Sigmoid colon (tissue), 7 donors: ENCODE results near the gene NDUFA8. TPM values are rescaled to one million over a fixed set of nuclear protein-coding genes. Genes with fewer than 3 reads are reported as not detected.
A peak's percentile ranks its signal among the peaks of the same experiment; 100 is the strongest.

Experiments
- DNase-seq: peaks from one replicate; pipeline ENCODE4 v3.0.0-alpha.2; 2019
- H3K27ac ChIP-seq, 4 donors: fragments of 200-600 bp; sonication (generic); one replicate each; pipeline ENCODE4 v1.5.1; 2016 to 2019; ENCODE audit warnings: mild to moderate bottlenecking in 1 of 4
- H3K27me3 ChIP-seq, 3 donors: fragments of 200-600 bp; sonication (generic); one replicate each; pipeline ENCODE4 v1.5.1; 2019; ENCODE audit warnings: mild to moderate bottlenecking in 1 of 3
- H3K36me3 ChIP-seq, 4 donors: fragments of 200-600 bp; sonication (generic); one replicate each; pipeline ENCODE4 v1.5.1; 2016 to 2019
- H3K4me1 ChIP-seq, 4 donors: fragments of 200-600 bp; sonication (generic); one replicate each; pipeline ENCODE4 v1.5.1; 2017 to 2019
- H3K4me3 ChIP-seq, 4 donors: fragments of 200-600 bp; sonication (generic); one replicate each; pipeline ENCODE4 v1.5.1; 2017 to 2019; ENCODE audit warnings: mild to moderate bottlenecking in 2 of 4, moderate library complexity in 1 of 4
- H3K9me3 ChIP-seq, 4 donors: fragments of 200-600 bp in 3 of 4; sonication (generic) in 3 of 4; one replicate each; pipeline versions ENCODE4 v1.5.1 to v1.6.1; 2013 to 2019
- CTCF ChIP-seq, 4 experiments: fragments of 450-650 bp in 3 of 4; fragments of 200-600 bp in 1 of 4; IDR thresholded peaks; one replicate each; pipeline ENCODE4 v1.5.1; 2016 to 2019; ENCODE audit warnings: antibody characterized with exemption in 4 of 4, mild to moderate bottlenecking in 3 of 4, moderate library complexity in 2 of 4
- EP300 ChIP-seq, 4 donors: sonication (generic); formaldehyde crosslinking; IDR thresholded peaks; one replicate each; pipeline ENCODE4 v1.6.1; 2017; ENCODE audit warnings: antibody characterized with exemption in 4 of 4
- POLR2A ChIP-seq, 2 donors: fragments of 450-650 bp; IDR thresholded peaks; one replicate each; pipeline ENCODE4 v1.6.1; 2016; ENCODE audit warnings: antibody characterized with exemption in 2 of 2, mild to moderate bottlenecking in 2 of 2, moderate library complexity in 2 of 2
- POLR2AphosphoS5 ChIP-seq, 4 donors: sonication (generic); formaldehyde crosslinking; IDR thresholded peaks; one replicate each; pipeline ENCODE4 v1.6.1; 2017; ENCODE audit warnings: antibody characterized with exemption in 4 of 4
- WGBS, 2 donors: extraction: QIAGEN DNeasy Blood & Tissue Kit; methylation state at CpG; one replicate each; pipeline ENCODE4 v1.1.7; 2013; 5-methylcytosine and 5-hydroxymethylcytosine counted together
- intact Hi-C: fragments of 100-400 bp; cut with DNase I; formaldehyde crosslinking; loops from one replicate; pipeline ENCODE4 v1.15.1; 2023
- polyA plus RNA-seq, 3 donors: library from polyadenylated mRNA; stranded (reverse); fragments of 200-250 nt; gene quantifications; one replicate each; pipeline ENCODE4 v1.2.3, GENCODE V29; 2013
- total RNA-seq, 4 donors: library from RNA; depleted of rRNA; stranded (reverse); fragments of >200 nt; gene quantifications; one replicate each; pipeline ENCODE4 v1.1.0, GENCODE V29; 2016
- donor health status: healthy with polysubstance abuse.
- donor health status: Bipolar disorder and iron deficiency.
- donor health status: healthy.

Gene NDUFA8
- total and polyA plus RNA-seq, 7 donors = 63.9 to 194 (median 92.7) TPM

- Histone ChIP-seq H3K27ac (no peak overlapping the region), H3K4me3 (no peak overlapping the region), H3K36me3 (peaks cover 17 to 85% (median 41%) of the 10 kb centered on the region in 4 donors), H3K9me3 (no peaks in the 10 kb centered on the region), H3K27me3 (no peaks in the 10 kb centered on the region), H3K4me1 (no peaks in the 10 kb centered on the region)
- WGBS, 2 donors = 90 to 92% methylated on average over 3 of the region's 3 CpGs
- no peak for DNase-seq
- intact Hi-C loops = no loop called here
- TF ChIP-seq CTCF (IDR thresholded peaks at IDR 0.05) (no peak), POLR2AphosphoS5 (IDR thresholded peaks at IDR 0.05) (no peak)
These were observed 14.6 kb downstream of the NDUFA8 start for GRCh38 chr9:122144836-122145591.

- intact Hi-C loops = no loop called here
- H3K27me3 ChIP-seq = no peaks in the 10 kb centered on the region
- TF ChIP-seq CTCF (IDR thresholded peaks at IDR 0.05) (no peak), POLR2A (IDR thresholded peaks at IDR 0.05) (no peak), POLR2AphosphoS5 (IDR thresholded peaks at IDR 0.05) (no peak), EP300 (IDR thresholded peaks at IDR 0.05) (no peak)
- H3K4me3 ChIP-seq = no peak overlapping the region
- peaks cover 17 to 75% (median 37%) of the 10 kb centered on the region in 4 donors for H3K36me3 ChIP-seq
- H3K9me3 ChIP-seq = no peaks in the 10 kb centered on the region
- no peaks in the 10 kb centered on the region for H3K4me1 ChIP-seq
- no peak for DNase-seq
- 78 to 83% methylated on average over 14 of the region's 14 CpGs for WGBS, 2 donors
- H3K27ac ChIP-seq = no peak overlapping the region
These were observed 15.6 kb downstream of the NDUFA8 start for GRCh38 chr9:122143876-122144405.

GRCh38 chr9:122143296-122143695 lies 16.3 kb downstream of the NDUFA8 start:
- Histone ChIP-seq H3K4me3 (no peak overlapping the region), H3K4me1 (no peaks in the 10 kb centered on the region), H3K9me3 (no peaks in the 10 kb centered on the region), H3K27ac (no peak overlapping the region), H3K36me3 (peaks cover 17 to 69% (median 36%) of the 10 kb centered on the region in 4 donors), H3K27me3 (no peaks in the 10 kb centered on the region)
- TF ChIP-seq POLR2AphosphoS5 (IDR thresholded peaks at IDR 0.05) = no peak
- no peak for TF ChIP-seq CTCF (IDR thresholded peaks at IDR 0.05)
- no peak for TF ChIP-seq POLR2A (IDR thresholded peaks at IDR 0.05)
- no peak for TF ChIP-seq EP300 (IDR thresholded peaks at IDR 0.05)
- intact Hi-C loops = no loop called here
- WGBS, 2 donors = 80 to 90% methylated on average over 1 of the region's 1 CpG
- DNase-seq = no peak

GRCh38 chr9:122141671-122142070 lies 17.9 kb downstream of the NDUFA8 start:
- Histone ChIP-seq H3K36me3 (peaks cover 9 to 53% (median 28%) of the 10 kb centered on the region in 4 donors), H3K9me3 (no peaks in the 10 kb centered on the region), H3K27ac (peak overlapping the region in 2 of 4 donors; percentile 4 to 27), H3K4me3 (no peak overlapping the region), H3K27me3 (no peaks in the 10 kb centered on the region), H3K4me1 (no peaks in the 10 kb centered on the region)
- no peak for DNase-seq
- 92 to 93% methylated on average over 5 of the region's 5 CpGs for WGBS, 2 donors
- TF ChIP-seq POLR2AphosphoS5 (IDR thresholded peaks at IDR 0.05) (no peak), CTCF (IDR thresholded peaks at IDR 0.05) (no peak), POLR2A (IDR thresholded peaks at IDR 0.05) (no peak), EP300 (IDR thresholded peaks at IDR 0.05) (no peak)
- intact Hi-C loops = no loop called here
